Measurements from ENCODE around the gene NANOS2. TPM values are rescaled to one million over a fixed set of nuclear protein-coding genes. Genes with fewer than 3 reads are reported as not detected.
"Not testable (repeated sequence)": the region's sequence is repeated elsewhere in the genome, so short reads cannot be mapped to it uniquely, and the experiment has no call there.

NANOS2 gene
- total RNA-seq, 1 donor from 2014 or later: not detected

- no peak for DNase-seq (ENCODE audit: low spot score)
These were observed 38.0 kb downstream of the NANOS2 start for GRCh38 chr19:45876411-45877197.

GRCh38 chr19:45876161-45876410 is 38.5 kb downstream of the NANOS2 start:
- no peak for DNase-seq (ENCODE audit: low spot score)

- no peak for DNase-seq (ENCODE audit: low spot score)
These were observed 40.0 kb downstream of the NANOS2 start for GRCh38 chr19:45874620-45874966.

- DNase-seq (ENCODE audit: low spot score): no peak
These were observed 41.3 kb downstream of the NANOS2 start for GRCh38 chr19:45873219-45873772.

- no peak for DNase-seq (ENCODE audit: low spot score)
These were observed 42.3 kb downstream of the NANOS2 start for GRCh38 chr19:45872095-45872919.

GRCh38 chr19:45870798-45871197 is 43.8 kb downstream of the NANOS2 start:
- no peak for DNase-seq (ENCODE audit: low spot score)

- not testable (repeated sequence) for DNase-seq (ENCODE audit: low spot score)
These were observed 47.3 kb downstream of the NANOS2 start for GRCh38 chr19:45867241-45867640.

- no peak for DNase-seq (ENCODE audit: low spot score)
These were observed 48.0 kb downstream of the NANOS2 start for GRCh38 chr19:45866400-45867176.

GRCh38 chr19:45865269-45865948 is 49.2 kb downstream of the NANOS2 start:
- DNase-seq (ENCODE audit: low spot score): no peak

- DNase-seq (ENCODE audit: low spot score): no peak
These were observed 49.9 kb downstream of the NANOS2 start for GRCh38 chr19:45864629-45865082.

- DNase-seq (ENCODE audit: low spot score): no peak
These were observed 50.5 kb downstream of the NANOS2 start, which contains the start of gene FOXA3 for GRCh38 chr19:45863840-45864628. Gene FOXA3, plus strand, starts transcription at chr19:45864326. Its CDS starts 131 bp downstream, at chr19:45864457.

- no peak for DNase-seq (ENCODE audit: low spot score)
These were observed 51.2 kb downstream of the NANOS2 start for GRCh38 chr19:45863335-45863839.

Other genes with a start within 250 kb of the NANOS2 start
- 2.8 TPM for gene GIPR, start 246.6 kb downstream of the NANOS2 start, total RNA-seq
- gene SNRPD2, start 222.8 kb downstream of the NANOS2 start, total RNA-seq: 359 TPM
- gene QPCTL, start 222.1 kb downstream of the NANOS2 start, total RNA-seq: 11.5 TPM
- 24.8 TPM for gene FBXO46, start 183.9 kb downstream of the NANOS2 start, total RNA-seq
- gene MEIOSIN, start 181.3 kb downstream of the NANOS2 start, total RNA-seq: not detected
- gene SIX5, start 145.5 kb downstream of the NANOS2 start, total RNA-seq: 18.1 TPM
- gene DMPK, start 132.3 kb downstream of the NANOS2 start, total RNA-seq: 106 TPM
- 64.2 TPM for gene DMWD, start 121.9 kb downstream of the NANOS2 start, total RNA-seq
- 0.21 TPM for gene RSPH6A, start 99.5 kb downstream of the NANOS2 start, total RNA-seq
- gene SYMPK, start 51.6 kb downstream of the NANOS2 start, total RNA-seq: 81.1 TPM
- gene FOXA3, start 50.5 kb downstream of the NANOS2 start, total RNA-seq: not detected
- 22.0 TPM for gene IRF2BP1, start 28.6 kb downstream of the NANOS2 start, total RNA-seq
- gene MYPOP, start 12.2 kb downstream of the NANOS2 start, total RNA-seq: 5.5 TPM
- gene NOVA2, start 59.1 kb upstream of the NANOS2 start, total RNA-seq: 4.4 TPM
- 28.8 TPM for gene CCDC61, start 80.7 kb upstream of the NANOS2 start, total RNA-seq
- gene PGLYRP1, start 108.3 kb upstream of the NANOS2 start, total RNA-seq: not detected
- gene IGFL4, start 126.2 kb upstream of the NANOS2 start, total RNA-seq: not detected
- not detected for gene IGFL3, start 209.9 kb upstream of the NANOS2 start, total RNA-seq
- gene IGFL2, start 233.5 kb upstream of the NANOS2 start, total RNA-seq: not detected

All from ureter (tissue), 1 donor.